LoVo (cell line): ENCODE measurements around the gene CCDC30.

Experiments used
- DNase-seq: peaks from one replicate; pipeline ENCODE4 v3.0.0-alpha.2; 2016; ENCODE audit warnings: low spot score

CCDC30 gene

DNA sequence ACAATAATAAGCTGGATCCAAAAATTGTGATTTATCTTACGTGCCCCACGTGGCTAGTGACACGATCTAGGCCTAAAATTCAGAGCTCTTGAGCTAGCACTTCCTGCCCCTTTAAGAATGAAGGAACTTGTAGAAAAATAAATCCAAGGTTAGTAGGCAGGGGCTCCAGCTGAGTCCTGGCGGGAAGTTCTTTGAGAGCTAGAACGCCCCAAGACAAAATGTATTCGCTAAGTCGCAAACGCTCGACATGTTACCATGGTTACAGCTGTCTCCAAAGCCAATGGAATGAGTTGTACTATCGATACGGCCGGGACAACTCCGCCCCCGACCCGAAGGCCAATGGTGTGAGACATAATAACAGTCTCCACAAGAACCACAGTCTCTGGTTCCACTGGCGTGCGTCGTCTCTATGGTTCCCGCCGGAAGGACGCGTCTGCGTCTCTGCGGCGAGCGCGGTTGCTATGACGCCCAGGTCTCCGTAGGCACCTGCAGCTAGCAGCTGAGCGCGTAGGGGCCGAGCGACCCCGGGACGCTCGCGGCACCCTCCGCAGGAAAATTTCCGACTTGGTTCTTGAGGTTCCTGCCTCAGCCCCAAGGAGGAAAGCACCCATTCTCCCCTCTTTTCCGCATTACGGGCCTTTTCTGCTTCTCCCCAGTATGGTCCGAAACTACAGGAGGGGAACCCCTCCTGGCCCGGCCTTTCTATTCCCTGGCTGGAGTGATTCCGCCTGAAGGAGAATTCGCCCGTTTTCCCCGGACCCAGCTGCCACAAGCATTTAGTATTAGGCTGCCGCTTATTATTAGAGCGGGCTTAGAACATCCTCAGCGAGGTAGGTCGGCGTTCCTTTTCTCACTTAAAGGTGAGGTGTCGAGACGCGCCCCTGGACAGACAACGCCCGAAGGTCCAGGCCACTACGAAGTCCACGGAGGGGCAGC lies at the start of gene CCDC30:
Gene CCDC30, plus strand, starts transcription at position 459 of the 936 bp plus-strand sequence. CDS start 17,266 bp downstream, outside the sequence.
- DNase-seq: peak; percentile 97

DNA sequence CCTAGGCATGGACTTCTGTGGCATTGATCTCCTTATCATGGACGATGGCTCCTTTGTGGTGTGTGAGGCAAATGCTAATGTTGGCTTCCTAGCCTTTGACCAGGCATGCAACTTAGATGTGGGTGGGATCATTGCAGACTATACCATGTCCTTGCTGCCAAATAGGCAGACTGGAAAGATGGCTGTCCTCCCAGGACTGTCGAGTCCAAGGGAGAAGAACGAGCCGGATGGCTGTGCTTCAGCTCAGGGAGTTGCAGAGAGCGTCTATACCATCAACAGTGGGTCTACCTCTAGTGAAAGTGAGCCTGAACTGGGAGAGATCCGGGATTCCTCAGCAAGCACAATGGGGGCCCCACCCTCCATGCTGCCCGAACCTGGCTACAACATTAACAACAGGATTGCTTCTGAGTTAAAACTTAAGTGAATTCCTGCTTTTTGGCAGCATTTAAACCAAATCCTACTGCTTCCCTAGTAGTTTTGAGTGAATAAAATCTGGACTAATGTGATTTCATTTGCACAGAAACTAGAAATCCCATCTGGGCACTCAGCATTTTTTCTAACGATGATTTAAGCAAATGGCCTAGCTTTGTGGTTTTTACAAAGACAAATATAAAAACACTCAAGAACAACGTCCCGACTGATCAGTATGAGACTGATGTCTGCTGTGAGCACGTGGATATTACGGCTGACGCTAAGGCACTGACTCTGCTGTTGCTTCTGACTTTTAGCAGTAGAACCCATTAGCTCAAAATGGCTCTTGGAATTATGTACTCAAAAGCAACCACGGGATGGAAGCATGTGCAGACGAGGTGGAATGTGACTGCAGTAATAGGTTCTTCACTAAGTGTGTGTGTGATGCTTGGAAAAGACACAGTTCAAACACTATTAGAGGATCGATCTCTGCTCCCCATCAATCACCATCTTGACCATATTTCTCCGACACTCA lies 48.3 kb upstream of the CCDC30 start:
- no peak for DNase-seq

DNA sequence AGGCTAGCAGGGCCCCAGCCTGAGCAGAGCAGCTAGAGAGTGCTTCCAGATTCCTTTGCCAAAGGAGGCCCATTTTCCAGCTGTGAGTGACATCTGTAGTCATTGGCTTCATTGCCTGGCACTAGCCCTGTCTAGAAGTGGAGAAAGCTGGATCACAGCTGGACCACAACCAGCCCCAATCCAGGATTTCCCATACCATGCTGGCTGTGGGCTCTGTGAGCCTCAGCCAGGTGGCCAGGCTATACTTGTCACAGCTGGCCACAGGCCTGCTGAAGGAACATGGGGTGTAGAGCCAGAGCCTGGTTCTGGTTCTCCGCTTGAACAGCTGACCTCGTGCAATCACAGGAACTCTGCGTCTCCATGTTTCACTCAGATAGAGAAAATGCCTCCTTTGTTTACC lies 45.9 kb upstream of the CCDC30 start:
- DNase-seq: no peak

DNA sequence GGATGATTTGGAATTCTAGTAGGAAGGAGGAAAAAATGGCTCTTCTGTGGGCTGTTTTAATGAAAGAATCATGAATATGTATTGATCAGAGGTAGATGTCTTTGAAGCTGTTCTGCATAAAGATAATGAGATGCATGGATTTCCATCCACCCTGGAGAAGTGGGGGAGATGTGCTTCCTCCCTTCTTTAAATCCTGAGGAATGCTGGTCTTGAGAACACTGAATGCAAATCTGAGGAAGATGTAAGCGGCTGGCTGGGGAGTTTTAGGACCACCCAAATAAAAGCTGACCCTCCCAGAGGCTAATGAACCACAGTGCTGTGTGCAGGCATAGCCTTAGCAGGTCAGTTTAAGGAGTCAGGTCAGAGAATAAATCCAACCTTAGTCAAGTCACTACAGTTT lies 44.6 kb upstream of the CCDC30 start:
- no peak for DNase-seq

DNA sequence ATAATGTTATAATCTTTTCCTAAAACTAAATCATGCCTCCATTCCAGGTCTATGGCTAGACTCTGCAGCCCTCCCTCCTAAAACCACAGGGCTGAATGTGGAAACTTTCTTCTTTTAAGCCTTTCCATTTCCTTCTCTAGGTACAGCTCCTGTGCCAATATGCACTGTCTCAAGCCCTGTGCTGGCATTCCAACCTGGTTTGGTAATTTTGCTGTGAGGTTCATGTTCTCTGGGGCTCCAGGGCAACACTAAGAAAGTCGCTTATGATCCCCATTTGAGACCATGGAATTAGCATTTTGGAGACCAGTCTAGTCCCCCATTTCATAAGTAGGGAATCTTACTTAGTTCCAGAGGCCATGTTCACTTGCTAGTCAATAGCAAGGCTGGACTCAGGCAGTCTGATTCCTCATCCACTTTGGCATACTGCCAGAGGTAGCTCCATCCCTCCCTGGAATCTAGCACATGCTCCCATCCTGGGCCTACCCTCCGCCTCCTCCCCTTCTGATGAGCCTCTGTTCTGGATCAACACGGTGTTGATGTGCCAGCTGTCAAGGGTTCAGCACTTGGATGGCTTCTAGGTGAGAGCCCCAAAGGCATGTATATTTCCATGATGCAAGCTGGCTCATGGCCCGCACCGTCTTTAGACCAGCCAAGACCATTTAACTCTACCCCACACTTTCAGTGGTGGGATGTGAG lies 43.8 kb upstream of the CCDC30 start:
- DNase-seq: no peak

DNA sequence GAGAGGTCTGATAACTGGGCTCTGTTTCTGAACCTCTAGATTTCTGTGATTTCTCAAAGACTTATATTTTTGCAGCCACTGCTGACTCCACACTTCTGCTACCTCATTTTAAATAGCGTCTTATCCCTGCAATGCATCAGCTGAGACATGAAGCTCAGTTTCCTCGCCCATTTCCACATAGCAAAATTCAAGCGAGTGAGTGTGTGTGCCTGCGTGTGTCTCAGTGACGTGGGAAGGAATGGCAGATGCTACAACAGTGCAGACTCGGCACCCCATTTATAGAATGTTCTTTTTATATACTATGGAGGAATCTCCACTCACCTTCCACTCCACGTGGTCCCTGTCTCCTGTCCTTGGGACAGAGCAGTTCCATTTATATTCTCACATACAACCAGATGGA lies 43.0 kb upstream of the CCDC30 start:
- no peak for DNase-seq

DNA sequence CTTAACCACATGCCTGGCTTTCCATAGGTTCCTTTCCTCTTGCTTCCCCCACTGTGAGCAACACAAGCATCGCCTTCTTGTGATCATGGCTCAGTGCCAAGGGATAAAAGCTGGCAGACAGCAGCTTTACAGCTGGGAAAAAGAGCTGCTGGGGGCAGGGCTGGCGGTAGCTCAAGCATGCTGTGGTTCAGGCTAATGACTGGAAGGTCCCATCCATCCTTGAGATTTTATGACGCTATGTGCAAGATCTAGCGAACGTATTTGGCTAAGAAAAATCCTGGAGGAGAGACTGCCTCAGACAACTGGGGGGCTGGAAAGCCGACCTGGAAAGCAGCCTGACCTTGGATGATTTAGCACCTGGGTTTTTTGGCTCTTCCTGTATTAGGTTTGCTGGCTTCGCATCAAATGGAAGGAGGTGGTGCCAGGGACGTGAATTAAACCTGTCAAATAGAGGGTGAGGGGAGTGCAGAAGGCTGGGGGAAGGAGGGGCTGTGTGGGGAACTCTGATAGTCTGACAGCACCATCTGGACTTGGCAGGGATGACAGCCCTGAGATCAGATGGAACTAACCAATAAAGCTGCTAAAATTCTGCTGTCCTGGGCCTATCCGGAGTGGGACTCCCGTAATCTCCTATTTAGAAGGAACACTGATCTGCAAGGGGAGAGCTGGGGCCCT lies 42.0 kb upstream of the CCDC30 start:
- peak; percentile 39 for DNase-seq

DNA sequence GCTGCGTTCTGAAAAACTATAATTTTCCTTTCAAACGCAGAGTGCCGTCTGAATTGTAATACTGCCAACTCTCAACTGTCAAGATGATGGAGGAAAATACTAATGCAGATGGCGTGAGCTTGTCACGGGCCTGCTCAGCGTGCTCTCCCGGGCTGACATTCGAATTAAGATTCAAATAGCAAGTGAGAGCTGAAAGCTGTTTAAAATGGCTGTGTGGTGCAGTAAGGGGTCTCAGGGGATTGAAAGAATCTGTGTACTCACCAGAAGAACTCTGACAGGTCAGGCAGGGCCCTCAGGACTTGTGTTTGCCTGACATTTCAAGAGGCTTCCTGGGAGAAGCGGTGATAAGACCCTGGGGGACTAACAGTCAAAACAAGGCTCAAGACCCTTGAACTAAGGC lies 40.3 kb upstream of the CCDC30 start:
- no peak for DNase-seq

DNA sequence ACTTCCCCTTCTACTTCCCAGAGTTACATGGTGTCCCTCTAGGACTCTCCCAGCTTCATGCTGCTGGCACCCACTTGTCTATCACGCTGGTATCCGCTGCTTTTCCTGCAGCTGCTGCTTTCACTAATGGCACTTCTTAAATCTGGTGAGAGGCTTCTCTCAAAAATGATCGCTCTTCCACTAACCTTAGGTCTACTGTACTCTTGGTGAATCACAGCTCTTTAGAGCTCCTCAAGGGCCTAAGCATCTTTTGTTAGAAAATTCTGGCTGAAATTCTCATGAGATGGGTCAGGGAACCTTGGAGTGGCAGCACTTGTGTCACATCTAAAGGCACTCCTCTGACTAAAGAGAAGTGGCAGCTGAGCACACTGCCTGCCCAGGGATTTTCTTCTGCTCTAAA lies 39.4 kb upstream of the CCDC30 start:
- DNase-seq: no peak

DNA sequence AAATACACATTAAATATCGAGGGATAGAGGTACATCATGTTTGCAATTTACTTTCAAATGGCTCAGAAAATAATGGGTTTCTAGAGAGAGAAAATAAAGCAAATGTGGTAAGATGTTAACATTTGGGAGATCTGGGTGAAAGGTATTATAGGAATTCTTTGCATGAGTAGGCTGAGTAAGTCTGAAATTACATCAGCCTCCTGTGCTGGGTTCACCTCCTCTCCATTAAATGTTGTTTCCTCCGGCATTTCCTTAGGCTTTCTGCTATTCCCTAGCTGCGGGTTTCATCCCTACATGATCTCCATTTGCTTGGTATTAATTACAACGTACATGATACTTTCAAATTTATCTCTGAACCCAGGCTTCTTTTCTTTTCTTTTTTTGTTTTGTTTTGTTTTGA lies 38.9 kb upstream of the CCDC30 start:
- no peak for DNase-seq

DNA sequence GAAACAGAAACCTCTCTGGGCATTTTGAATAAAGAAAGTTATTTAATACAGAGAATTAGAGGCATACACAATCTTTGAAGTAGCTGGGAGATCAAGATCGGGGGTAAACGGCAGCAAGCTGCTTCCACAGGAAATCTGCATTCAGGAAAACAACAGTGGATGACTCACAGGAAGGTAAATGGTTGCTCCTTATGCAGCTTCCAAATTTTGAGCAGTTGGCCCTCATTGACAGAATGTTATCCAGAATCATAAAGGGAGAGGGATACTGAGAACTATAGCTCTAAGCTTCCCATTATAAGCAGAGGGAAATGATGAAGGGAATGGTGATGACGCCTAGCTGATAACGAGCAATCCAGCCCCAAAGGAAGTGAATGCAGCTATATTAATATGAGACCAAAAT lies 35.8 kb upstream of the CCDC30 start:
- no peak for DNase-seq

DNA sequence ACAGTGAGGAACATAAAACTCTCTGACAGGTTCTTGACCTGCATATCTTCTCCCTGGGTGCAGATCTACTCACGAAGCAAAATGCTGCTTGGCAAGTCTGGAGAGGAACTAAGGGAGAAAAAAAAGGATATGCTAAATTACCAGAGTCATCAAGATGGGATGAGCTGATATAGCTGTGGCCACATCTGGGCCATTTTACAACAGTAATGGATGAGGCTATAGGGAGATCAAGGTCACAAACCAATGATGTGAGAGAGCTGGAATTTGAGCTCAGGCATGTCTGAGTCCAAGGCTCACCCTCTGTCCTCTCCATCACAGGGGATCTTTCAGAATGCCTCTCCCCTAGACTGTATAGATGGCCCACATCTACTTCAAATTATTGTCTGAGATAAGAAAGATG lies 33.5 kb upstream of the CCDC30 start:
- no peak for DNase-seq

DNA sequence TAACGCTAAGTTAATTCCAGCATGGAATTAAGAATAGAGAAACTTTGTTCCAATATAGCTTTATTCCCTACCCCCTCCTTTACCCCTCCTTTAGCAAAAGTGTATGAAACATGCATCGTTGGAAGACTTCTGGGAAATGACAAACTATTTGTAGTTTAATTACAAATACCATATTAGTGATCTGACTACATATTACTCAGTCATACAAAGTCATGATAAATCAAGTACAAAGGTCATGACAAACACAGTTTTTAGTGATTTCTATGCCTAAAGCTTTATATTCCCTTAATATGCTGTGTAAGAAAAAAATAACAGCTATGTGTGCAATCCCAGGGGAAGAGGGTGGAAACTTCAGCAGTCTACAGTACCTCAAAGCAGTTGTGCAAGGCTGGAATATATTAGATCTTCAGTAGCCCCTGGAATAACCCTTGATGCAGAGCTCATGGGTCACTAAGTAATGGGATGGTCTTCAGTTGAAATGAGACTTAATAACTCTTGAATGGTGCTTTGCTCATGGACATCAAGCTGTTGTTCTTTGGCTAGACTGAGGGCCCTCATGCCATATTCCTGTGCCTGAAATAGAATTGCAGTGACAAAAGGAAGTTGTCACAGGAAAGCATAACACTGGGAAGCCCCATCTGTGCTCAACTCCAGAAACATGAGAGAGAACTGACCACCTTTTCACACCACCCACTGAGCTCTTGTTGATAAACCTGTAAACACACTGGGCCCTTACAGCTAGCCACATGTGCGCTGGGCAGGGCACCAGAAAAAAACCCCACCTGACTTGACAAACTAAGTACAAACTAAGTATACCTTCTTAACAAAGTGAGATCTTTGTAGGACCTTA lies 32.6 kb upstream of the CCDC30 start:
- DNase-seq: no peak

DNA sequence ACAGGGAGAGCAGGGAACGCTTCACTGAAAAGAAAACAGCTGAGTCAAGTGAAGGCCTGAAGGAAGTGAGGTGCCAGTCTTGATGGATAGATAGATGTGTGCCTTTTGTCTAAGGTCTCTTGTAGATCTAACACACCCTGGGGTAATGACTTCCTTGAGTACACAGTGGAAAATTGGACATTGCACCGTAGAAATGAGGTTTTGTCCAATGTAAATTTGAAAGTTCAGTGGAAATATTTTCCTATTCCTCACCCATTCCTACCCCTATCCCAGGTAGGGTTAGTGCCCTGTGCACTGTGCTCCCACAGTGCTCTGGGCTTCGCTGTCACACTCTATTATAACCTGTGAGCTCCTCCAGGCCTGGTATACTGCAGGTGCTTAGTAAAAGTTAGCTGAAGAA lies 31.6 kb upstream of the CCDC30 start:
- DNase-seq: no peak

DNA sequence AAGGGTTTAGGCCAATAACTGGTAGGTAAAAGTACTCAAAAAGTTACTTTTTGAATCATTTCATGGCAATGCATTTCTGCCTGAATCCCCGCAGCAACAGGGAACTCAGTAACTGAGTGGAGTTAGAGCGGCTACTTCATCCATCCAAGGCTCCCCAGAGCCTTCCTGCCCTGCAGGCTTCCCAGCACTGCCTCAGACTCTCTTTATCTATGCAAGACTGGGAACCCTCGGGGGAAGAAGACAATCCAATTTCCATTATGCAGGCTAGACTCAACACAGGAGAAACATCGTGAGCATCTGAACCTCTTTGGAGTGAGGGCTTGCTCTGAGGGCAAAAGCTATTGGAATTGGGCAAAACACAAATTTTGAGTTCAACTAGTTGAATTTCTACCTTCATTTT lies 30.4 kb upstream of the CCDC30 start:
- no peak for DNase-seq

DNA sequence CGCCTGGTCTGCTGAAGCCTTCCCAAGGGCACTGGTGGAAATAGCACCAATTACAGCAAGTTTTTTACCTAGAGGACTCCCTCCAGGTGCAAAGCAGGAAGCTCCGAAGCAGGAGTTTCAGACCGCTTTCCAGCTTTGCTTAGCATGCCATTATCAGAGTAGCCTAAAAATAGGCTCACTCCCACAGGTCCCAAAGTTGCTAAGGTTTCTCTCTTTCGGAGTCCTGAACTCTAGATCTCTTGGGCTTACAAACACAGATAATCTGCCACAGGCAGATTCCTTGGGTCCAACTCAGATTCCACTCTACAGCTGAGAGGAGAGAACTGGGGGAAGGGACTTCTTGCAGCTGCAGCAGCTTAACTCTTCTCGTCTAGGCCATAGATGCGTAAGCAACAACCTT lies 29.7 kb upstream of the CCDC30 start:
- no peak for DNase-seq

DNA sequence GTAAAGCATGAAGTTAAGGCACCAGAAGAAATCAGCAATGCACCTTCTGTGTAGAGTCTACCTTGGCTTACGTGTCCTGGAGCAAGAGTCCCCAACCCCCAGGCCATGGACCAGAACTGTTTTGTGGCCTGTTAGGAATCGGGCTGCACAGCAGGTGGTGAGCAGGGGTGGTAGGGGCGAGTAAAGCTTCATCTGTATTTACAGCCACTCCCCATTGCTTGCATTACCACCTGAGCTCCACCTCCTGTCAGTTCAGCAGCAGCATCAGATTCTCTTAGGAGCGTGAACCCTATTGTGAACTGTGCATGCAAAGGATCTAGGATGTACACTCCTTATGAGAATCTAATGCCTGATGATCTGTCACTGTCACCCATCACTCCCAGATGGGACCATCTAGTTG lies 28.7 kb upstream of the CCDC30 start:
- DNase-seq: no peak

DNA sequence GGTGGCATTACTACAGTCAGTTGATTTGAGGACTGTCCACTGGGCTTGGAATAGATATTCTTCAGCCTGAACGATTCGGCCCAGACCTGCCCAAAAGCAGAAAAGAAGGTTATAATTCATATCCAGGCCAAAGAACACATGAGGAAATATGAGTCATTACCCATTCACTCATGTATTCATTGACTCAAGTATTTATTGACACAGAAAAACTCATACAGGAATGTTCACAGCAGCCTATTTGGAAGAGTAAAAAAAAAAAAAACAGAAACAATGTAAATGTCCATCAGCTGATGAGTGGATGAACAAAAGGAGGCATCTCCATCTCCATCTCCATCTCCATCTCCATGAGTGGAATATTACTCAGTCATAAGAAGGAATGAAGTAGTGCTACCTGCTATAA lies 23.1 kb upstream of the CCDC30 start:
- DNase-seq: peak; percentile 61

DNA sequence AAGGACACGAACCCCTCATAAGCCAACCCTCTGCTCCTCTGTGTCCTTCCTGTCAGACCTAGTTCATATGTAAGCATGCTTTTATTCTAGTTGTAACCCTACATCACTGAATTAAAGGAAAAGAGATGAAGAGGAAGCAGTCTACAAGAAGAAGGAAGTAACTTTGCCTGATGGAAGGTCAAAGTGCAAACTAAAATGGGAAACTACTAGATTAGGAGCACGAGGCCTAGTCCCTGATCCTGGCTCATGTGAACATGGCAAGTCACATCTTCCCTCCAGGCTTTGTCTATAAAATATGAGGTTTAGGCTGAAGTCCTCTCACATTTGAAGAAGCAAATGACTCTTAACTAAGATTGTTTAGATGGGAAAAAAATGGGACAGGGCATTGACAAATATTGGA lies 20.4 kb upstream of the CCDC30 start:
- no peak for DNase-seq

DNA sequence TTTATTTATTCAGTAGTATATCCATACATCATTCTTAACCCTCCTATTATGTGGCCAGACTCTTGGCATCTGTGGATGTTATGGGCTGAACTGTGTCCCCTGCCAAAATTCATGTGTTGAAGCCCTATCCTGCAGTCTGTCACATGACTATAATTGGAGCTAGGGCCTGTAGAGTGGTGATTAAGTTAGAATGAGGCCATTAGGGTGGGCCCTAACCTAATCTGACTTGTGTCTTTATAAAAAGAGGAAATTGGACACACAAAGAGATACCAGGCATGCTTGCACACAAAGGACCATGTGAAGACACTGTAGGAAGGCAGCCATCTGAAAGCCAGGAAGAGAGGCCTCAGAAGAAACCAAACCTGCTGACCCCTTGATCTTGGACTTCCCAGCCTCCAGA lies 13.8 kb upstream of the CCDC30 start:
- no peak for DNase-seq

DNA sequence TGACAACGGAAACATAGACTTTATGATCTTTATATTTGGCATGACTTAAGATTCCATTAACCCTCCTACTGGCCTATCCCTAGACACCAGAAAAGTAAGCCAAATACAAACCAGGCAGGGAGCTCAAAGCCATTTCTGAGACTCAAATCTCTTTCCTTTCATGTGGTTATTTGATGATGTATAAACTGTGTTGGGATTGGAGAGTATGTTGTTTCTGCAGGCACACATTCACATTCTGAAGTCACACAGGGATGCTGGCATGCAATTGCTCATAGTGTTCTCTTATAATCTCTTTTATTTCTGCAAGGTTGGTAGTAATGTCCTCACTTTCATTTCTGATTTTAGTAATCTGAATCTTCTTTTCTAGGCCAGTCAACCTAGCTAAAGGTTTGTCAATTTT lies 13.0 kb upstream of the CCDC30 start:
- DNase-seq: no peak
